ENCODE data around the gene WIF1. TPM values are rescaled to one million over a fixed set of nuclear protein-coding genes. Genes with fewer than 3 reads are reported as not detected.

The WIF1 gene
- total and polyA plus RNA-seq, 4 donors, result 16.9 to 109 (median 51.0) TPM

- H3K27me3 ChIP-seq (ENCODE audit: control insufficient read depth in 3 of 3, insufficient read depth in 3 of 3, low read length in 2 of 3), result no peaks in the 10 kb centered on the region
- H3K9ac ChIP-seq (ENCODE audit: insufficient read depth in 1 of 2, low read length in 2 of 2), result no peak overlapping the region
- no peaks in the 10 kb centered on the region for H3K36me3 ChIP-seq (ENCODE audit: control insufficient read depth in 4 of 4, insufficient read depth in 4 of 4, low read length in 4 of 4)
- no peak for ATAC-seq (ENCODE audit: insufficient read depth, low FRiP score)
- no peak for TF ChIP-seq CTCF (IDR thresholded peaks at IDR 0.05; ENCODE audit: control extremely low read depth, extremely low read depth)
- no peak overlapping the region for H3K27ac ChIP-seq (ENCODE audit: low read depth in 1 of 2, low read length in 1 of 2)
- H3K9me3 ChIP-seq (ENCODE audit: control insufficient read depth in 4 of 4, insufficient read depth in 3 of 4, low read length in 3 of 4), result peaks cover 0 to 3% (median 0%) of the 10 kb centered on the region in 4 donors
- peaks cover 0 to 7% (median 3%) of the 10 kb centered on the region in 5 donors for H3K4me1 ChIP-seq (ENCODE audit: control insufficient read depth in 5 of 5, insufficient read depth in 5 of 5, low read length in 5 of 5)
- H3K4me3 ChIP-seq, result no peak overlapping the region
- WGBS, 2 donors, result 62 to 79% methylated on average over 2 of the region's 2 CpGs
- DNase-seq, result no peak
Observed at GRCh38 chr12:65090461-65090860, 30.6 kb downstream of the WIF1 start.

GRCh38 chr12:65086236-65086635 lies 34.9 kb downstream of the WIF1 start:
- Histone ChIP-seq H3K4me1 (ENCODE audit: control insufficient read depth in 5 of 5, insufficient read depth in 5 of 5, low read length in 5 of 5) (peaks cover 0 to 7% (median 0%) of the 10 kb centered on the region in 5 donors), H3K27me3 (ENCODE audit: control insufficient read depth in 3 of 3, insufficient read depth in 3 of 3, low read length in 2 of 3) (no peaks in the 10 kb centered on the region), H3K4me3 (no peak overlapping the region), H3K9ac (ENCODE audit: insufficient read depth in 1 of 2, low read length in 2 of 2) (no peak overlapping the region), H3K9me3 (ENCODE audit: control insufficient read depth in 4 of 4, insufficient read depth in 3 of 4, low read length in 3 of 4) (no peaks in the 10 kb centered on the region), H3K36me3 (ENCODE audit: control insufficient read depth in 4 of 4, insufficient read depth in 4 of 4, low read length in 4 of 4) (no peaks in the 10 kb centered on the region), H3K27ac (ENCODE audit: low read depth in 1 of 2, low read length in 1 of 2) (no peak overlapping the region)
- WGBS, 2 donors, result 9 to 37% methylated on average over 2 of the region's 2 CpGs
- ATAC-seq (ENCODE audit: insufficient read depth, low FRiP score) (no peak), DNase-seq (no peak)
- TF ChIP-seq CTCF (IDR thresholded peaks at IDR 0.05; ENCODE audit: control extremely low read depth, extremely low read depth), result no peak

- 76 to 82% methylated on average over 3 of the region's 3 CpGs for WGBS, 2 donors
- Histone ChIP-seq H3K27ac (ENCODE audit: low read depth in 1 of 2, low read length in 1 of 2) (no peak overlapping the region), H3K9me3 (ENCODE audit: control insufficient read depth in 4 of 4, insufficient read depth in 3 of 4, low read length in 3 of 4) (no peaks in the 10 kb centered on the region), H3K4me1 (ENCODE audit: control insufficient read depth in 5 of 5, insufficient read depth in 5 of 5, low read length in 5 of 5) (peaks cover 0 to 3% (median 0%) of the 10 kb centered on the region in 5 donors), H3K36me3 (ENCODE audit: control insufficient read depth in 4 of 4, insufficient read depth in 4 of 4, low read length in 4 of 4) (no peaks in the 10 kb centered on the region), H3K27me3 (ENCODE audit: control insufficient read depth in 3 of 3, insufficient read depth in 3 of 3, low read length in 2 of 3) (no peaks in the 10 kb centered on the region), H3K4me3 (no peak overlapping the region), H3K9ac (ENCODE audit: insufficient read depth in 1 of 2, low read length in 2 of 2) (no peak overlapping the region)
- DNase-seq (no peak), ATAC-seq (ENCODE audit: insufficient read depth, low FRiP score) (no peak)
- TF ChIP-seq CTCF (IDR thresholded peaks at IDR 0.05; ENCODE audit: control extremely low read depth, extremely low read depth), result no peak
Observed at GRCh38 chr12:65084579-65084978, 36.5 kb downstream of the WIF1 start.

- WGBS, 2 donors, result 96 to 97% methylated on average over 2 of the region's 2 CpGs
- TF ChIP-seq CTCF (IDR thresholded peaks at IDR 0.05; ENCODE audit: control extremely low read depth, extremely low read depth), result no peak
- no peak overlapping the region for H3K4me3 ChIP-seq
- H3K36me3 ChIP-seq (ENCODE audit: control insufficient read depth in 4 of 4, insufficient read depth in 4 of 4, low read length in 4 of 4), result no peaks in the 10 kb centered on the region
- no peaks in the 10 kb centered on the region for H3K9me3 ChIP-seq (ENCODE audit: control insufficient read depth in 4 of 4, insufficient read depth in 3 of 4, low read length in 3 of 4)
- DNase-seq (no peak), ATAC-seq (ENCODE audit: insufficient read depth, low FRiP score) (no peak)
- H3K27me3 ChIP-seq (ENCODE audit: control insufficient read depth in 3 of 3, insufficient read depth in 3 of 3, low read length in 2 of 3), result no peaks in the 10 kb centered on the region
- H3K27ac ChIP-seq (ENCODE audit: low read depth in 1 of 2, low read length in 1 of 2), result no peak overlapping the region
- H3K9ac ChIP-seq (ENCODE audit: insufficient read depth in 1 of 2, low read length in 2 of 2), result no peak overlapping the region
- H3K4me1 ChIP-seq (ENCODE audit: control insufficient read depth in 5 of 5, insufficient read depth in 5 of 5, low read length in 5 of 5), result peaks cover 0 to 3% (median 0%) of the 10 kb centered on the region in 5 donors
Observed at GRCh38 chr12:65083581-65083980, 37.5 kb downstream of the WIF1 start.
